CD14-positive monocyte (primary cell): ENCODE measurements around the gene RTP5. TPM values are rescaled to one million over a fixed set of nuclear protein-coding genes. Genes with fewer than 3 reads are reported as not detected.

Source experiments
- DNase-seq, 3 donors: peaks; one replicate each; pipeline ENCODE4 v3.0.0-alpha.2; 2011 to 2022
- H2AFZ ChIP-seq: 2 replicates; pipeline ENCODE4 v1.6.0; 2012; ENCODE audit warnings: mild to moderate bottlenecking, low read depth, low read length, inconsistent platforms; ENCODE audit not compliant: insufficient read depth, poor library complexity, severe bottlenecking
- H3K27ac ChIP-seq, 2 donors: 1 replicate in 1 of 2; 2 replicates in 1 of 2; pipeline ENCODE4 v1.5.1; 2012 to 2013; ENCODE audit warnings: low read length in 2 of 2, control low read depth in 1 of 2, inconsistent platforms in 1 of 2, low read depth in 1 of 2, mild to moderate bottlenecking in 1 of 2
- H3K27me3 ChIP-seq, 2 donors: one replicate each; pipeline versions ENCODE4 v1.6.0 to v1.6.1; 2011 to 2013; ENCODE audit warnings: low read length in 2 of 2; ENCODE audit not compliant: control insufficient read depth in 2 of 2, insufficient read depth in 2 of 2
- H3K36me3 ChIP-seq, 2 donors: replicated peaks in 1 of 2; 1 replicate in 1 of 2; 2 replicates in 1 of 2; pipeline versions ENCODE4 v1.5.1 to v1.6.1; 2012 to 2013; ENCODE audit warnings: low read length in 2 of 2, control low read depth in 1 of 2, inconsistent platforms in 1 of 2, mild to moderate bottlenecking in 1 of 2; ENCODE audit not compliant: insufficient read depth in 2 of 2, control insufficient read depth in 1 of 2
- H3K4me1 ChIP-seq, 2 donors: 1 replicate in 1 of 2; 2 replicates in 1 of 2; pipeline versions ENCODE4 v1.5.1 to v1.6.1; 2012 to 2013; ENCODE audit warnings: low read length in 2 of 2, control low read depth in 1 of 2, inconsistent platforms in 1 of 2, mild to moderate bottlenecking in 1 of 2, moderate library complexity in 1 of 2; ENCODE audit not compliant: insufficient read depth in 2 of 2, control insufficient read depth in 1 of 2
- H3K4me2 ChIP-seq: replicated peaks from 2 replicates; pipeline ENCODE3; 2012; ENCODE audit warnings: low read length, moderate library complexity, mild to moderate bottlenecking; ENCODE audit not compliant: poor library complexity, severe bottlenecking; ENCODE audit errors: extremely low read depth
- H3K4me3 ChIP-seq, 3 experiments: fragments of 200-600 bp in 1 of 3; sonication (generic) in 1 of 3; replicated peaks in 1 of 3; 1 replicate in 2 of 3; 2 replicates in 1 of 3; pipeline ENCODE4 v1.5.1; 2011 to 2013; ENCODE audit warnings: low read length in 3 of 3, mild to moderate bottlenecking in 3 of 3, control low read depth in 2 of 3, low read depth in 2 of 3, inconsistent platforms in 1 of 3, moderate library complexity in 1 of 3
- H3K79me2 ChIP-seq: 2 replicates; pipeline ENCODE4 v1.6.0; 2012; ENCODE audit warnings: mild to moderate bottlenecking, control low read depth, inconsistent platforms, low read length, moderate library complexity; ENCODE audit not compliant: insufficient read depth
- H3K9ac ChIP-seq: 2 replicates; pipeline ENCODE4 v1.6.0; 2017; ENCODE audit warnings: low read length, mild to moderate bottlenecking; ENCODE audit not compliant: insufficient read depth, poor library complexity, severe bottlenecking
- H3K9me3 ChIP-seq, 2 donors: replicated peaks in 1 of 2; 1 replicate in 1 of 2; 2 replicates in 1 of 2; pipeline versions ENCODE4 v1.5.1 to v1.6.1; 2012 to 2013; ENCODE audit warnings: low read length in 2 of 2, control low read depth in 1 of 2; ENCODE audit not compliant: control insufficient read depth in 1 of 2, insufficient read depth in 1 of 2
- H4K20me1 ChIP-seq: 2 replicates; pipeline ENCODE4 v1.6.0; 2012; ENCODE audit warnings: mild to moderate bottlenecking, low read length, control low read depth, moderate library complexity; ENCODE audit not compliant: insufficient read depth
- H3K27ac Mint-ChIP-seq, 7 donors: one replicate each; pipeline ENCODE4 v1.8.0; 2020; ENCODE audit warnings: mild to moderate bottlenecking in 7 of 7, mixed read lengths in 7 of 7, moderate library complexity in 6 of 7, inconsistent platforms in 2 of 7
- H3K27me3 Mint-ChIP-seq, 3 donors: one replicate each; pipeline ENCODE4 v1.8.0; 2021 to 2022; ENCODE audit warnings: low read depth in 3 of 3, mild to moderate bottlenecking in 3 of 3, mixed read lengths in 3 of 3, moderate library complexity in 3 of 3, inconsistent platforms in 1 of 3
- H3K36me3 Mint-ChIP-seq, 2 donors: one replicate each; pipeline ENCODE4 v1.8.0; 2020; ENCODE audit warnings: mixed read lengths in 2 of 2, inconsistent platforms in 1 of 2, mild to moderate bottlenecking in 1 of 2
- H3K4me1 Mint-ChIP-seq: one replicate; pipeline ENCODE4 v1.8.0; 2020; ENCODE audit warnings: mild to moderate bottlenecking, mixed read lengths
- H3K4me3 Mint-ChIP-seq, 2 donors: one replicate each; pipeline ENCODE4 v1.8.0; 2020; ENCODE audit warnings: mild to moderate bottlenecking in 2 of 2, mixed read lengths in 2 of 2, moderate library complexity in 1 of 2
- H3K9me3 Mint-ChIP-seq, 7 donors: one replicate each; pipeline ENCODE4 v1.8.0; 2020 to 2022; ENCODE audit warnings: mixed read lengths in 7 of 7, mild to moderate bottlenecking in 6 of 7, moderate library complexity in 6 of 7, inconsistent platforms in 2 of 7
- CTCF ChIP-seq: fragments of 200-600 bp; IDR thresholded peaks from one replicate; pipeline ENCODE4 v1.8.0; 2022; ENCODE audit warnings: antibody characterized with exemption, mild to moderate bottlenecking
- WGBS: methylation state at CpG from one replicate; pipeline ENCODE4 v1.1.5; 2013; ENCODE audit warnings: missing lambda C conversion rate; ENCODE audit not compliant: insufficient coverage; 5-methylcytosine and 5-hydroxymethylcytosine counted together
- intact Hi-C, 2 donors: fragments of 100-400 bp; cut with micrococcal nuclease; formaldehyde crosslinking; loops; one replicate each; pipeline versions ENCODE4 v1.15.0 to v1.15.1; 2023
- polyA plus RNA-seq, 3 donors: library from polyadenylated mRNA; depleted of rRNA in 1 of 3; unstranded in 2 of 3; stranded (reverse) in 1 of 3; fragments of 300-500 nt in 2 of 3; fragments of >200 nt in 1 of 3; fragmentation: Illumina TruSeq in 2 of 3; gene quantifications; 1 replicate in 2 of 3; 2 replicates in 1 of 3; pipeline ENCODE4 v1.2.3, GENCODE V29; 2012 to 2021

The RTP5 gene
- polyA plus RNA-seq, 3 donors, result 0.03 TPM; not detected in 2

DNA sequence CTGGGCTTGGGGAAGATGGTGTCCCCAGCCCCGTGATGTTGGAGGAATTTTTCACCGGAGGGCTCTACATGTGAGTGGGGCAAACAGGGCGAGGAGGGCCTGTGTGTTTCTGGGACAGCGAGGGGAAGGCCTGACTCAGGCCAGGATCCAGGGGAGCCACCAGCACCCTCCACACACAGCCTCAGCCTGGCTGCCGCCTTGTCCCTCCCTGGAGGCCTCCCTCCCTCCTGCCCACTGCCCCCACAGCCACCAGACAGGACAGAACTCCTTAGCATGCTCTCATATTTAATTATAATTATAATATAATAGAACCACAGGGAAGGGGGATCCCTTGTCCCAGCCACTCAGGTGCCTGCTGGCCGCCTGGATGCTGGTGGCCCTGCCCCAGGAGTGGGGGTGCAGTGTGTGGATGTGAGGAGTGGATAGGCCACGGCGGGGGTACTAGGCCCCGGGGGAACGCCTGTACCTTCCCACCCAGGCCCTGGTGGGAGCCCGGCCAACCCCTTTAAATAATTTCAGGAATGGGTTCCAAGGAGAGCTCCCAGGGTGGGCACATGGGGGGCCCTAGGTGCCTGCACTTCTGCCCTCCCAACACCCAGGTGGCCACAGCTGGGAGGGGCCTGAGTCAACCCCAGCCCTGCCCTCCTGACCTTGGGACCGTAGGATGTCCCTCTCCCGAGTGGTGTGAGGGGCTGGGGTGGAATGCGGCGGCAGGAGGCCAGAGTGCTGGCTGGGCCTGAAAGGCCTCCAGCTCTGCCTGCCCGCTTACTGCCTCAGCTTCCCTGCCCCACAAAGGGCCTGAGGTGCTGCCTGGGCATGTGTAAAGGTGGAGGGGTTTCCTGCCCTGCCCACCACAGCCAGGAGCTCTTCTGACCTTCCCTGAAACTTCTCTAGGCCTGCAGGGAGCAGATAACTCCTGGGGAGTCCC is 19.6 kb upstream of the RTP5 start:
- no peaks in the 10 kb centered on the region for H3K9me3 ChIP-seq
- no peak for DNase-seq
- Mint-ChIP-seq H3K4me1 (peaks cover 11% of the 10 kb centered on the region), H3K27me3 (peaks cover 0 to 22% (median 9%) of the 10 kb centered on the region in 3 donors), H3K4me3 (no peak overlapping the region), H3K27ac (no peak overlapping the region), H3K36me3 (peaks cover 2 to 6% of the 10 kb centered on the region in 2 donors), H3K9me3 (peaks cover 0 to 6% (median 0%) of the 10 kb centered on the region in 7 donors)
- H3K36me3 ChIP-seq, result no peaks in the 10 kb centered on the region
- peaks cover under 1 to 3% of the 10 kb centered on the region in 2 donors for H3K4me1 ChIP-seq
- no peak overlapping the region for H3K4me3 ChIP-seq
- no peak overlapping the region for H3K27ac ChIP-seq
- 100% methylated on average over 4 of the region's 16 CpGs for WGBS
- intact Hi-C loops, result no loop called here
- no peaks in the 10 kb centered on the region for H3K27me3 ChIP-seq
- no peaks in the 10 kb centered on the region for H4K20me1 ChIP-seq
- H3K79me2 ChIP-seq, result no peaks in the 10 kb centered on the region
- no peak overlapping the region for H3K4me2 ChIP-seq
- H3K9ac ChIP-seq, result no peak overlapping the region
- no peak for TF ChIP-seq CTCF
- no peak overlapping the region for H2AFZ ChIP-seq

DNA sequence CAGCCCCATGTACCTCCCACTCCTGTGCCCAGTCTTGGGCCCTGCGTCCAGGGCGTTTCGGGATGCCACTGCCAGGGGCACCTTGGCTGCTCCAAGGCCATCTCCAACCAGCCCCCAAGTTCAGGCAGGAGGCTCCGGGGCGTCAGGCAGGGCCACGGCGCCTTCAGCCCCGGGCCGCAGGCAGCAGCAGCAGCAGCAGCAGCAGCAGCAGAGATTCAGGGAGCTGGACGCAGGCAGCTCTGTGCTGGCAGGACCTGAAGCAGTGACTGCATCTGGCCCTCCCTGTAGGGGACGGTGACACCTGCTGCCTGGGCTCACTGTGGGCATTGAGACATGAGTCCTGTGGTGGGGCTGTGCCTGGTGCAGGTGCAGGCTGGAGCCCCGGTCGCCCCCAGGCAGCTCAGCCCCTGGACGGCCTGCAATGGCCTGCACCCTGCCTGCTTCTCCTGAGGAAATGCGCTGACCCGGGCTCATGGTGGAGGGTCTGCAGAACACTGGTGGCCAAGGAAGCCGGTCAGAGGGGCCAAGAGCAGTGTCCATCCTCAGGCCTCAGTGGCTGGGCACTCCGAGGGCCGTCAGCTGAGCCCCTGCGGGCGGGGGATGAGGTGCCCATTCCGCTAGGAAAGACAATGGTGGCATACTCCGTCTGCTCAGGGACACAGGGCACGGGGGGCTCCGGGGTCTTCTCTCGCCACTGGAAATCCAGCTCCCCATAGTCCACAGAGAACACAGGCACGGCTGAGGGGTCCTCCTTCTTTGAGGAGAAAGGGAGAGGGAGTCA is 18.8 kb upstream of the RTP5 start:
- H3K4me2 ChIP-seq, result no peak overlapping the region
- H3K27me3 Mint-ChIP-seq, result peaks cover 0 to 17% (median 5%) of the 10 kb centered on the region in 3 donors
- DNase-seq, result no peak
- H3K9ac ChIP-seq, result no peak overlapping the region
- no peaks in the 10 kb centered on the region for H3K4me1 ChIP-seq
- H3K4me3 Mint-ChIP-seq, result no peak overlapping the region
- no peaks in the 10 kb centered on the region for H3K9me3 ChIP-seq
- intact Hi-C loops, result no loop called here
- no peak overlapping the region for H3K27ac Mint-ChIP-seq
- no peaks in the 10 kb centered on the region for H3K27me3 ChIP-seq
- no peak for TF ChIP-seq CTCF
- H2AFZ ChIP-seq, result no peak overlapping the region
- no peak overlapping the region for H3K27ac ChIP-seq
- peaks cover 4% of the 10 kb centered on the region for H3K4me1 Mint-ChIP-seq
- no peaks in the 10 kb centered on the region for H3K79me2 ChIP-seq
- 93% methylated on average over 23 of the region's 27 CpGs for WGBS
- H3K4me3 ChIP-seq, result no peak overlapping the region
- H4K20me1 ChIP-seq, result no peaks in the 10 kb centered on the region
- peaks cover 0 to 6% (median 0%) of the 10 kb centered on the region in 7 donors for H3K9me3 Mint-ChIP-seq
- H3K36me3 Mint-ChIP-seq, result peaks cover 0 to 3% of the 10 kb centered on the region in 2 donors
- no peaks in the 10 kb centered on the region for H3K36me3 ChIP-seq
